Skin epidermis (tissue), 12 donors: Measurements from ENCODE around the gene DMD.

ENCODE experiments used
- H3K27ac ChIP-seq, 21 experiments: fragments of 200-600 bp; sonication (generic) in 11 of 21; one replicate each; pipeline ENCODE4 v1.5.0; 2020; ENCODE audit warnings: mild to moderate bottlenecking in 3 of 21, inconsistent platforms in 2 of 21, moderate library complexity in 2 of 21
- H3K4me3 ChIP-seq, 7 experiments: fragments of 200-600 bp; sonication (generic) in 2 of 7; one replicate each; pipeline ENCODE4 v1.5.0; 2020; ENCODE audit warnings: inconsistent platforms in 2 of 7, mild to moderate bottlenecking in 2 of 7, moderate library complexity in 1 of 7

DMD gene

GRCh38 chrX:31838617-31839016 lies 1372.7 kb downstream of the DMD start:
- Histone ChIP-seq H3K4me3 (no peak overlapping the region), H3K27ac (no peak overlapping the region)

- H3K27ac ChIP-seq, result no peak overlapping the region
Measured at GRCh38 chrX:31837445-31838049, 1373.8 kb downstream of the DMD start.

DNA sequence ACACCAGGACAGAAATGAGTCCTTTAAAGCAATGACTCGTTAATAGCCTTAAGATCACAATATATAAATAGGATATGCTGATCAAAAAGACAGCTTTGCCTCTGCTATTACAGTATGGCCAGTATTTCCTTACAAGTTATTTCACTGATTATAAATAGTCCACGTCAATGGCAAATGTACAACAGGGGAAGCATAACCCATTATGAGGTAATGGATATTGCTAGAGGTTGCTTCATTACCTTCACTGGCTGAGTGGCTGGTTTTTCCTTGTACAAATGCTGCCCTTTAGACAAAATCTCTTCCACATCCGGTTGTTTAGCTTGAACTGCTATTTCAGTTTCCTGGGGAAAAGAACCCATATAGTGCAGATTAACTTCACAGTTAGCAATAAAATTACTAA lies 1374.9 kb downstream of the DMD start:
- H3K27ac ChIP-seq, result no peak overlapping the region
- no peak overlapping the region for H3K4me3 ChIP-seq

More at GRCh38 chrX:31837445-31838049, 1373.8 kb downstream of the DMD start:
- H3K4me3 ChIP-seq, result no peak overlapping the region

DNA sequence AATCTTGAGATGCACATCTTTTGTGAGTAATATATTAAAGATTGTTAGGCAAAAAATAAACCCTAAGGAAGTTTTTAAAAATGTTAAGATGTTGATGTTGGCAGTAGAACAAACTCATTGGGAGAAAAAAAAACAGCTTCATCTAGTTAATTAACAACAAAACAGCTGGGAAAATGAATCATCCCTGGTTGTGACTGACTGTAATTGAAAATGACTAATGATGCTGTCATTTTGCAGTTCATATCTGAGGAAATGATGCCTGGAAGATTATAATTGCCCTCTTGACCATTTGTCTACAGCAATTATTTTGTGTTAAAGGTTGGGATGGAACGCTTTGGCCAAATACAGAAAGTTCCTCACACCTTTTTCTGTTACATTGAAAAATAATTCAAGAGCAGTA lies 1379.1 kb downstream of the DMD start:
- Histone ChIP-seq H3K27ac (no peak overlapping the region), H3K4me3 (no peak overlapping the region)

DNA sequence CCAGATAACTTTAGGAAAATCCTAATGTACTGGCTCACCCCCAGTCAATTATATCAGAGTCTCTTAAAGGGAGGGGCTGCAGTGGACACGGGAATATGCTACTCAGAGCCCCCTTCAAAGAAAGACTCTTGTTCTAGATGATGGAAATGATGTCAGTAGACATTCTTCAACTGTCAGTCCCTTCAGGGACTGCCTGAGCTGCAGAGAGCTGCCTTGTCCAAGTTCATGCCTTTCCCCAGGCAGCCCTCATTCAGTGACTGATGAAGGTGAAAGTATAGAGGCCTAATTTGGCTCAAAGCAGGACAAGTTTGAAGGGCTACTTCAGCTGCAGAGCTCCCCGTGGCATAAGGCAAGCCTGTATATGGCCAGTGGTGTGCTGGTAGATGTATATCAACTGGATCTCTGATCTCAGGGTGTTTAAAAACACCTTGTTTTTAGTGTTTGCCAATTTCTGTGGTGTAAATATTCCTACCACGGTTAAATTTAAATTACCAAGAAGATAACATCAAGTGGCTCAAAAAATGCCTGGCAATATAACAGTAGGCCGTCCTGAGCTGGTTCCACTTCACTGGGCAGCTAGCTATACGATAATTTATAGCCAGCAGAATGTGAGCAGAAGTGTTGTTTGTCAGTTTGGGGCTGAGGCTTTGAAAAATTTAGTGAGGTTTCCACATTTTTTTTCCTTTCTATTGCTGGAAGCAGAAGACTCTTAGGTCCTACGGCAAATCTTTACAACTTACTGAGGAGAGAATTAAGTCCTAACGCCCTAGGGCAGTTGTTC lies 1390.7 kb downstream of the DMD start:
- no peak overlapping the region for H3K27ac ChIP-seq
- no peak overlapping the region for H3K4me3 ChIP-seq

DNA sequence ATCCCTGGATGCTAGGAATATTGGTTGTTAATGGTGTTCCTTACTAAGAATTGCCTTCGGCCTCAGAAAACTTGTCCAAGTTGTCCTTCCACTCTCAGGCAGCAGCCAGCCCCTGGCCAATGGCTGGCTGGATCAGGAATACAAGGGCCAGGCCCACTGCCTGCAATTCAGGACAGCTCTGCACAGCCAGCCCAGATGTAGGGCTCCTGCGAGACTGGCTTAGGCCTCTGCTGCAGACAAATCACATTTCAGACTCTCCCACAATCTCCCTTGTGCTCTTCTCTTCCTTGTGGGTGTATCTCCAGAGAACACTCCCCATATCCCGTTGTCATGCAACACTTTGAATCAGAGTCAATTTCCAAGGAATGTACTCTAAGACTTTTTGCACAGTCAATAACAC lies 1391.9 kb downstream of the DMD start:
- Histone ChIP-seq H3K27ac (no peak overlapping the region), H3K4me3 (no peak overlapping the region)

- Histone ChIP-seq H3K27ac (no peak overlapping the region), H3K4me3 (no peak overlapping the region)
Measured at GRCh38 chrX:31811106-31811505, 1400.2 kb downstream of the DMD start.

GRCh38 chrX:31808357-31808756 lies 1403.0 kb downstream of the DMD start:
- Histone ChIP-seq H3K4me3 (no peak overlapping the region), H3K27ac (no peak overlapping the region)

DNA sequence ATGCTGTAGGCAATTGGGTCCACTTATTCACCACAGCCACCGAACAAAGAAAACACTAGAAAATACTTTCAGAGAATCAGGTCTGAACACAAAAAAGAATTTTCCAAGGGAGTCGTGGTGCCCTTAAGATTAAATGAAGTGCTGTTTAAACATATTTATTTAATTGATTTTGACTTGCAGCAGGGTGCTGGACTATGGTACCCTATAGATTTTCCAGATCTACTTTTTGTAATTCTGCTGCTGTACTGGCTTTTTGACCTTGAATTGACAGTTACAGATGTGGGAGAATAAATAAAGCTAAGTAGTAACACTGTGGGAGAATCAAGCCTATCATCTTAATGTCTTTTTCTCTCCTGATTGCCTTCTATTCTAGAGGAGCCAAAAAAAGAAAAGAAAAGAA lies 1404.2 kb downstream of the DMD start:
- Histone ChIP-seq H3K4me3 (no peak overlapping the region), H3K27ac (no peak overlapping the region)

- Histone ChIP-seq H3K27ac (no peak overlapping the region), H3K4me3 (no peak overlapping the region)
Measured at GRCh38 chrX:31805781-31806180, 1405.6 kb downstream of the DMD start.

DNA sequence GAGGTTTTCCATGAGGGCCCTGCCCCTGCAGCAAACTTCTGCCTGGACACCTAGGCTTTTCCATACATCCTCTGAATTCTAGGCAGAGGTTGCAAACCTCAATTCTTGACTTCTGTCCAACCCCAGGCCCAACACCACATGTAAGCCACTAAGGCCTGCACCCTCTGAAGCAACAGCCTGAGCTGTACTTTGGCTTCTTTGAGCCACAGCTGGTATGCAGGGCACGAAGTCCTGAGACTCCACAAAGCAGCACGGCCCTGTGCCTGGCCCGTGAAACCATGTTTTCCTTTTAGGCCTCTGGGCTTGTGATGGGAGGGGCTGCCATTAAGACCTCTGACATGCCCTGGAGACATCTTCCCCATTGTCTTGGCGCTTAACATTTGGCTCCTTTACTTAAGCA lies 1411.1 kb downstream of the DMD start:
- no peak overlapping the region for H3K4me3 ChIP-seq
- H3K27ac ChIP-seq, result no peak overlapping the region

DNA sequence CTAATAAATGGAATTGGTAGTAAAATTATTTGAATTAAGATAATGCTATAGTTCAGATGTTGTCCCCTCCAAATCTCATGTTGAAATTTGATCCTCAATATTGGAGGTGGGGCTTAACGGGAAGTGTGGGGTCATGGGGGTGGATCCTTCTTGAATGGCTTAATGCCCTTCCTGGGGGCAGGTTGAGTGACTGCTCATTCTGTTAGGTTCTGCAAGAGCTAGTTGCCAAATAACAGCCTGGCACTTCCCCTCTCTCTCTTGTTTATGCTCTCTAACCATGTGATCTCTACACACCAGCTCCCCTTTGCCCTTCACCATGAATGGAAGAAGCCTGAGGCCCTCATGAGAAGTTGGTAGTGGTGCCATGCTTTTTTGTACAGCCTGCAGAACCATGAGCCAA lies 1414.7 kb downstream of the DMD start:
- Histone ChIP-seq H3K27ac (no peak overlapping the region), H3K4me3 (no peak overlapping the region)

- Histone ChIP-seq H3K27ac (no peak overlapping the region), H3K4me3 (no peak overlapping the region)
Measured at GRCh38 chrX:31747411-31747810, 1463.9 kb downstream of the DMD start.

GRCh38 chrX:31743004-31743403 lies 1468.3 kb downstream of the DMD start:
- Histone ChIP-seq H3K4me3 (no peak overlapping the region), H3K27ac (no peak overlapping the region)

DNA sequence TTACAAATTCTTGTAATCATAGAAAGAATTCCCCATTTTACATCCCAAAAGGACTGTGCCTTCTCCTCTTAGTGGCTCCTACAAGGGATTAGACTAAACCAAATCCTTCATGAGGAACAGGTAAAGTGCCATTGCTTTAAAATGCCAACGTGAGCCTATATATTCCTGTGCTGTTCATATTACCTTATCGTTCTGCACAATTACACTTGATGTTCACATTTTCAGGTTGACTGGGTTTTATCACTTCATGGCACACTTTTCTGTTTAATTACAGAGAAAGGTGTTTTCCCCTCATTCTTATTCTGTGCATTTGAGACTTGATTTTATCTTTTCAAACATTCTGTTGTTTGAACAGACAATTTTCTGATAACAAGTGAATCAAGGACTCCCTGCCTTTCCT lies 1493.9 kb downstream of the DMD start:
- H3K27ac ChIP-seq, result no peak overlapping the region
- H3K4me3 ChIP-seq, result no peak overlapping the region

DNA sequence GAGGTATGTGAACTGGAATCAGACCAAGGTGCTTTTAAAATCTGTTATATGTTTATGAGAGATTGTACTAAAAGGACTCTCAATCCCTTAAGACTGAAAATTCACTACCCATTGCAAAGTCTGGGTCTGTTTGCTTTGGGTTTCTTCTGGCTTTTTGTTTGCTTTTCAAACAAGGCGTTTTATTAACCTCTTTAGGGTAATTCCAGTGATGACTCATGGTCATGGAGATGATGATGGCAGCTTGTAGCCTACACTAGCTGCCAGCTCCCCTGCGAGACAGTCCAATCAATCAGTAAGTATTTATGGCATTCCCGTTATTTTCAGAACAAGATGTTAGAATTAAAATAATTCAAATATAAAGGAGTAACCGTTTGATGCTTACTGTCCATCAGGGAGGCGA lies 1495.7 kb downstream of the DMD start:
- H3K27ac ChIP-seq, result no peak overlapping the region
- H3K4me3 ChIP-seq, result no peak overlapping the region

DNA sequence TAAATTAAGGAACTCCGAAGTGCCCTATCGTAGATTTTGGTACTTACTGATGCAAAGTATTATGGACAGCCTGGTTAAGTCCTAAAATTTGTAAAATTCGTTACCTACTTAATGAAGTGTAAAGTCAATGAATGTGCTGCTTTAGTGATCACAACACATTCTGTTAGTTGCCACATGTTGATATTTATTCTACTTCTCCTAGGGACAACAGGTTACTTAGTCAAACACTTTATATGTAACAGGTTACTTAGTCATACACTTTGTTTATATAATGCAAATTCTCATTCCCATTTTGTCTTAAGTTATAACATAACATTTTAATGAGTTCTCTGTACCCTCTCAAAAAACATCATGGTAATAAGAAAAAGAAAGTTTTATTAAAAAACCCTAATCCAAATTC lies 1496.6 kb downstream of the DMD start:
- H3K4me3 ChIP-seq, result no peak overlapping the region

DNA sequence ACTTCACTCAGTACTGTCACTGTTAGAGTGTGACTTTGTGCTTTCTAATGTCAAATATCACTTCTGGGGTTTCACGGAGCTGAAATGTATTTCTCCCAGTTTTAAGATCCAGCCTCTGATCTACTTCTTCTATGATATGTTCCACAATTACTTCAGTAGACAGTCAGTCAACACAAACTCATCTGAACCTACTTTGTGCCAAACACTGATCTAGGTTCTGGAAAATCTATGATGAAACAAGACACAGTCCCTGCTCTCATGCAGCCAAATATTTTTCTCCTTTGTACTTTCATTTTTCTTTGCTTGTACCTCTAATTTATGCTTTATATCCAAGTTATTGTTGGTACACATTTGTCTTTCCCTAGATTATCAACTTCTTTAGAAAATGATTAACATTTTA lies 1498.2 kb downstream of the DMD start:
- no peak overlapping the region for H3K4me3 ChIP-seq
- H3K27ac ChIP-seq, result no peak overlapping the region

More for the DNA sequence above, 1496.6 kb downstream of the DMD start:
- H3K27ac ChIP-seq, result no peak overlapping the region

- Histone ChIP-seq H3K4me3 (no peak overlapping the region), H3K27ac (no peak overlapping the region)
Measured at GRCh38 chrX:31711166-31711565, 1500.2 kb downstream of the DMD start.

DNA sequence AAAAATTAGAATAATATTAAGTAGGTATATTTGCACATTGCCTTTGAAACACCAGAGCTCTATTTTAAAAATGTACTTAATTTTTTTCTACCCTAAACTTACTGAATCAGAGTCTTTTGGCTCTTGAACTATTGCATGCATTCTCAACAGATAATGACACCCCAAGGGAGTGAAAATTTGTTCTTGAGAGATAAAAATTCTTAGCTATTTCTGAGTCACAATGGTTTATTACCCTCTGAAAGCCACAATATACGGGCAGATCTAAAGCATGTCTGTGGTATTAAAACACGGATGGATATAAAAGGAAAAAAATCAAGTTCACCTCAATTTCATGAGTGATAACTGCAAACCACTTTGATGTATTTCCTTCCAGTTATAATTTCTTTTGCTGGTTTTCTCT lies 1503.2 kb downstream of the DMD start:
- no peak overlapping the region for H3K4me3 ChIP-seq
- no peak overlapping the region for H3K27ac ChIP-seq

DNA sequence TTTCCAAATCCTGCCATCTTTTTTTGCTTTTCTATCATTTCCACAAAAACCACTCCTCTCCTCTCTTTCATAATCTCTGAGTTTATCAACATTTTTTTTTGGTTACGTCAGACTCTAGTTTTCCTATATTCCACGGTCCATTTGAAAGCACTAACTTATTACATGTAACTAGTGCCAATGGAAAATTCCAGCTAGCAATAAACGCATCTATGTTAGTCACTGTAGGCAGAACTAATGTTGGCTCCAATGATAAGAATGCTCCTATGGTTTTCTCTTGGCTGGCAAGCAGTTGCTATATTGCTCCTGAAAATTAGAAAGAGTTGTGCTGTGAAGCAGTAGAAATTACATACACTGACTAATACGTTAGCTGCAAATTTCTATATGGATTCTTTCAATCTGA lies 1504.9 kb downstream of the DMD start:
- H3K4me3 ChIP-seq, result no peak overlapping the region
- H3K27ac ChIP-seq, result no peak overlapping the region

DNA sequence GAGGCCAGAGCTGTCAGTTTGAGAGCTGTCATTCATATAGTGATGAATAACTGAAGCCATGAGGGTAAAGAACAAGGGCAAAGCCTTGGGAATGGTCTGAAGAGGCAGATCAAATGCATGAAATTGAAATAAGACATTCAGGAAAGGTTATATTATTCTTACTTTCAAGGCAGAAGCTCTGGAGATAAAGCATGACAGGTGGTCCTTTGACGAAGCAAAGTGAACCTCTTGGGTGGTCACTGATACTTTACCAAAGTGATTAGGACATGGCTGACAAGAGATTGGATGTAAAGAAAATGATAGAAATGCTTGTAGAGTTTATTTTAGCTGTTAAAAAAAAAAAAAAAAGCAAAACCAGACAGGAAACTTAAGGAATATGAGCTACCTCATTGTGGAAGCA lies 1505.5 kb downstream of the DMD start:
- H3K4me3 ChIP-seq, result no peak overlapping the region

More for the DNA sequence above, 1505.5 kb downstream of the DMD start:
- H3K27ac ChIP-seq, result no peak overlapping the region
